Measurements from ENCODE around the gene ZBTB7C.

DNA sequence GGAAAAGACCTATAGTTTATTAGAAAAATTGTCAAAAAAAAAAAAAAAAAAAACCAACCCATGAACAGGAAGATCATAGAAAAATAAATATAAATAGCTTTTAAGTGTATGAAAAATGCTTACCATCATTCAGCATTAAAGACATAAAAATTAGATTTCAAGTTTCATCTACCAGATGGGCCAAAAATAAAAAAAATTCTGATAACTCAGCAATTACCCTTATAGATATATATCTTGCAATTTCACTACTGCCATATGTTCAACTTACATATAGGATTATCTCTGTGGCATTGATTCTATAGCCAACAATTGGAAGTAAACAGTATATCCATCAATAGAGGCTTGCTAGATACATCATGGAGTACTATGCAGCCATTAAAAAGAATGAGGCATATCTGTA, 352.2 kb downstream of the ZBTB7C start:
- TF ChIP-seq, protein P1, sequence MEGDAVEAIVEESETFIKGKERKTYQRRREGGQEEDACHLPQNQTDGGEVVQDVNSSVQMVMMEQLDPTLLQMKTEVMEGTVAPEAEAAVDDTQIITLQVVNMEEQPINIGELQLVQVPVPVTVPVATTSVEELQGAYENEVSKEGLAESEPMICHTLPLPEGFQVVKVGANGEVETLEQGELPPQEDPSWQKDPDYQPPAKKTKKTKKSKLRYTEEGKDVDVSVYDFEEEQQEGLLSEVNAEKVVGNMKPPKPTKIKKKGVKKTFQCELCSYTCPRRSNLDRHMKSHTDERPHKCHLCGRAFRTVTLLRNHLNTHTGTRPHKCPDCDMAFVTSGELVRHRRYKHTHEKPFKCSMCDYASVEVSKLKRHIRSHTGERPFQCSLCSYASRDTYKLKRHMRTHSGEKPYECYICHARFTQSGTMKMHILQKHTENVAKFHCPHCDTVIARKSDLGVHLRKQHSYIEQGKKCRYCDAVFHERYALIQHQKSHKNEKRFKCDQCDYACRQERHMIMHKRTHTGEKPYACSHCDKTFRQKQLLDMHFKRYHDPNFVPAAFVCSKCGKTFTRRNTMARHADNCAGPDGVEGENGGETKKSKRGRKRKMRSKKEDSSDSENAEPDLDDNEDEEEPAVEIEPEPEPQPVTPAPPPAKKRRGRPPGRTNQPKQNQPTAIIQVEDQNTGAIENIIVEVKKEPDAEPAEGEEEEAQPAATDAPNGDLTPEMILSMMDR (IDR thresholded peaks at IDR 0.05): no peak
- no peak for TF ChIP-seq EZH2 (IDR thresholded peaks at IDR 0.05; ENCODE audit: borderline replicate concordance, insufficient read depth, low read depth, low read length, poor library complexity, severe bottlenecking)

Measured in B cell (primary cell).